Muscle of leg (tissue), 11 donors: Measurements from ENCODE around the gene ARFGAP3. TPM values are rescaled to one million over a fixed set of nuclear protein-coding genes. Genes with fewer than 3 reads are reported as not detected.

Source experiments
- DNase-seq: peaks from one replicate; pipeline ENCODE4 v3.0.0; 2013
- H3K27ac ChIP-seq: one replicate; pipeline ENCODE4 v1.5.1; 2013; ENCODE audit warnings: mild to moderate bottlenecking, low read length, control low read depth
- H3K27me3 ChIP-seq: one replicate; pipeline ENCODE4 v1.6.1; 2013; ENCODE audit warnings: low read length; ENCODE audit not compliant: control insufficient read depth, insufficient read depth
- H3K36me3 ChIP-seq: one replicate; pipeline ENCODE4 v1.6.1; 2013; ENCODE audit warnings: low read length; ENCODE audit not compliant: control insufficient read depth, insufficient read depth
- H3K4me1 ChIP-seq: one replicate; pipeline ENCODE4 v1.6.1; 2013; ENCODE audit warnings: low read length; ENCODE audit not compliant: control insufficient read depth, insufficient read depth
- H3K4me3 ChIP-seq: one replicate; pipeline ENCODE4 v1.5.1; 2013; ENCODE audit warnings: low read length, control low read depth
- H3K9me3 ChIP-seq: replicated peaks from 2 replicates; pipeline ENCODE4 v1.6.1; 2013; ENCODE audit warnings: low read depth, low read length; ENCODE audit not compliant: control insufficient read depth
- WGBS: methylation state at CpG from one replicate; pipeline ENCODE4 v1.1.5; 2013; ENCODE audit warnings: missing lambda C conversion rate; ENCODE audit not compliant: insufficient coverage; 5-methylcytosine and 5-hydroxymethylcytosine counted together
- polyA plus RNA-seq, 8 donors: library from polyadenylated mRNA; unstranded; fragments of 120-200 nt; gene quantifications; one replicate each; pipeline versions ENCODE4 v1.2.1 to v1.2.3, GENCODE V29; 2013; ENCODE audit warnings: inconsistent platforms in 1 of 8, low replicate concordance in 1 of 8; ENCODE audit not compliant: insufficient read length in 8 of 8, insufficient read depth in 1 of 8
- total RNA-seq: library from RNA; stranded (reverse); fragments of 120-200 nt; gene quantifications from one replicate; pipeline ENCODE4 v1.2.4, GENCODE V29; 2013

ARFGAP3 gene
- total and polyA plus RNA-seq, 9 donors = 32.2 to 48.3 (median 37.4) TPM

GRCh38 chr22:42848941-42849550, 8.0 kb downstream of the ARFGAP3 start:
- Histone ChIP-seq H3K36me3 (peaks cover 34% of the 10 kb centered on the region), H3K27ac (no peak overlapping the region), H3K9me3 (no peaks in the 10 kb centered on the region), H3K4me1 (no peaks in the 10 kb centered on the region), H3K27me3 (no peaks in the 10 kb centered on the region), H3K4me3 (no peak overlapping the region)
- WGBS = no CpG with 5 or more reads among the region's 5 CpGs
- DNase-seq = no peak

GRCh38 chr22:42847110-42847509, 10.0 kb downstream of the ARFGAP3 start:
- DNase-seq = no peak
- H3K9me3 ChIP-seq = no peaks in the 10 kb centered on the region
- no peak overlapping the region for H3K4me3 ChIP-seq
- no CpG with 5 or more reads among the region's 3 CpGs for WGBS
- no peaks in the 10 kb centered on the region for H3K27me3 ChIP-seq
- peaks cover 47% of the 10 kb centered on the region for H3K36me3 ChIP-seq
- no peak overlapping the region for H3K27ac ChIP-seq
- no peaks in the 10 kb centered on the region for H3K4me1 ChIP-seq

- Histone ChIP-seq H3K4me3 (no peak overlapping the region), H3K27ac (no peak overlapping the region), H3K36me3 (peaks cover 59% of the 10 kb centered on the region), H3K9me3 (no peaks in the 10 kb centered on the region), H3K27me3 (no peaks in the 10 kb centered on the region), H3K4me1 (no peaks in the 10 kb centered on the region)
- no peak for DNase-seq
- no CpG with 5 or more reads among the region's 4 CpGs for WGBS
Measured at GRCh38 chr22:42844756-42845155, 12.3 kb downstream of the ARFGAP3 start.

GRCh38 chr22:42842658-42843370, 14.3 kb downstream of the ARFGAP3 start:
- WGBS = 89% methylated on average over 13 of the region's 14 CpGs
- Histone ChIP-seq H3K4me1 (no peaks in the 10 kb centered on the region), H3K4me3 (no peak overlapping the region), H3K36me3 (peaks cover 60% of the 10 kb centered on the region), H3K27ac (no peak overlapping the region), H3K27me3 (no peaks in the 10 kb centered on the region), H3K9me3 (no peaks in the 10 kb centered on the region)
- no peak for DNase-seq

GRCh38 chr22:42841444-42841843, 15.6 kb downstream of the ARFGAP3 start:
- DNase-seq = no peak
- peaks cover 68% of the 10 kb centered on the region for H3K36me3 ChIP-seq
- WGBS = 60% methylated on average over 1 of the region's 3 CpGs
- H3K4me3 ChIP-seq = no peak overlapping the region
- no peaks in the 10 kb centered on the region for H3K27me3 ChIP-seq
- H3K27ac ChIP-seq = no peak overlapping the region
- H3K9me3 ChIP-seq = no peaks in the 10 kb centered on the region
- H3K4me1 ChIP-seq = no peaks in the 10 kb centered on the region

GRCh38 chr22:42837556-42837955, 19.5 kb downstream of the ARFGAP3 start:
- DNase-seq = no peak
- H3K36me3 ChIP-seq = peaks cover 53% of the 10 kb centered on the region
- H3K4me3 ChIP-seq = no peak overlapping the region
- H3K9me3 ChIP-seq = no peaks in the 10 kb centered on the region
- H3K27ac ChIP-seq = no peak overlapping the region
- no peaks in the 10 kb centered on the region for H3K27me3 ChIP-seq
- H3K4me1 ChIP-seq = no peaks in the 10 kb centered on the region
- WGBS = 100% methylated on average over 2 of the region's 4 CpGs

- H3K27me3 ChIP-seq = no peaks in the 10 kb centered on the region
- H3K4me1 ChIP-seq = no peaks in the 10 kb centered on the region
- H3K4me3 ChIP-seq = no peak overlapping the region
- DNase-seq = no peak
- no peaks in the 10 kb centered on the region for H3K9me3 ChIP-seq
- peaks cover 58% of the 10 kb centered on the region for H3K36me3 ChIP-seq
- no CpG with 5 or more reads among the region's 5 CpGs for WGBS
- no peak overlapping the region for H3K27ac ChIP-seq
Measured at GRCh38 chr22:42836026-42836425, 21.0 kb downstream of the ARFGAP3 start.

- 87% methylated on average over 3 of the region's 5 CpGs for WGBS
- no peaks in the 10 kb centered on the region for H3K4me1 ChIP-seq
- no peaks in the 10 kb centered on the region for H3K9me3 ChIP-seq
- no peak overlapping the region for H3K27ac ChIP-seq
- no peak for DNase-seq
- peaks cover 55% of the 10 kb centered on the region for H3K36me3 ChIP-seq
- no peak overlapping the region for H3K4me3 ChIP-seq
- no peaks in the 10 kb centered on the region for H3K27me3 ChIP-seq
Measured at GRCh38 chr22:42834177-42834949, 22.7 kb downstream of the ARFGAP3 start.

GRCh38 chr22:42833104-42833503, 24.0 kb downstream of the ARFGAP3 start:
- Histone ChIP-seq H3K36me3 (peaks cover 59% of the 10 kb centered on the region), H3K27me3 (no peaks in the 10 kb centered on the region)

GRCh38 chr22:42831712-42832111, 25.4 kb downstream of the ARFGAP3 start:
- no CpG with 5 or more reads among the region's 4 CpGs for WGBS
- H3K9me3 ChIP-seq = no peaks in the 10 kb centered on the region
- no peak for DNase-seq
- H3K27ac ChIP-seq = no peak overlapping the region
- H3K27me3 ChIP-seq = no peaks in the 10 kb centered on the region
- H3K4me3 ChIP-seq = no peak overlapping the region
- no peaks in the 10 kb centered on the region for H3K4me1 ChIP-seq
- H3K36me3 ChIP-seq = peaks cover 55% of the 10 kb centered on the region

More at GRCh38 chr22:42833104-42833503, 24.0 kb downstream of the ARFGAP3 start:
- no peaks in the 10 kb centered on the region for H3K4me1 ChIP-seq
- no peak overlapping the region for H3K27ac ChIP-seq
- no peak for DNase-seq
- H3K9me3 ChIP-seq = no peaks in the 10 kb centered on the region
- no peak overlapping the region for H3K4me3 ChIP-seq
